ENCODE measurements around the gene MMP27.

DNA sequence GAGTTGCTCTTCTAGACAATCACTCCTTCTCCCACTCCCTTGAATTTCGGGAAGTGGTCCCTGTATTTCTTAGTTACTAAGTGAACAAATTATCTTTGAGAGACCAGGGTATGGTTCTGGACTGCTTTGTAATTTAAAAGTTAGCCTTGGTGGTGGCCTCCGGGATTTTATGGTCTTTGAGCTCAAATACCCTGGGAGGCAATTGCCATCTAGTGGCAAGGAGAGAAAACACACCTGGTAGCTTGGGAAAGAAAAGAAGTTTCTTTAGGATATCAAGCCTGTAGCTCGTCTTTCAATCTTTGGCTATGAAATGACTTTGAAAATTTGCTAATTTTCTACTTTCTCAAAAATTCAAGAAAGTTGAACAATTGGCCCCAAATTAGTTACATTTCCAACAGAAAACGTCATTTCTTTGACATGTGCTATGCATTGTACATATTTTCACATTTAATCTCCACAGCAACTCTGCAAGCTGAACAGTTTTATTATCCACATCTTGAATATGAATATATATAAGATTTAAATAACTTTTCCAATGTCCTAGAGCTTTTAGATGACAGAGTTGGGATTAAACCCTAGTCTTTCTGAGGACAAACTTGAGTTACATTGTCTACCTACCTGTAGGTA lies 39.1 kb downstream of the MMP27 start:
- TF ChIP-seq CTCF (IDR thresholded peaks at IDR 0.05; ENCODE audit: poor library complexity, severe bottlenecking) (peak; percentile 53), POLR2AphosphoS5 (IDR thresholded peaks at IDR 0.05) (no peak), REST (IDR thresholded peaks at IDR 0.05; ENCODE audit: borderline replicate concordance) (no peak), EP300 (conservative IDR thresholded peaks at IDR 0.05; ENCODE audit: poor library complexity, severe bottlenecking) (no peak)
